Skin of body (tissue), 2 donors: ENCODE data around the gene TBCE. TPM values are rescaled to one million over a fixed set of nuclear protein-coding genes. Genes with fewer than 3 reads are reported as not detected.

Experiments
- small RNA-seq: library from RNA; depleted of rRNA; stranded (forward); fragments of <200 nt; gene quantifications from one replicate; pipeline ENCODE3, GENCODE V24; 2014; ENCODE audit warnings: low replicate concordance
- total RNA-seq: library from RNA; depleted of rRNA; stranded (reverse); fragments of >200 nt; gene quantifications from one replicate; pipeline ENCODE4 v1.2.3, GENCODE V29; 2014

The TBCE gene
- total RNA-seq, 1 donor from 2014 or later: 25.8 TPM

Small RNA genes lying within 50 kb of the gene (small RNA-seq; reads per million reads assigned to genes)
- gene AL391994.1 (not detected), gene RPS21P1 (not detected)

Other genes starting within 250 kb of the TBCE start
- gene TOMM20, start 238.6 kb upstream of the TBCE start, total RNA-seq: 77.9 TPM
- 47.2 TPM for gene RBM34, start 206.2 kb upstream of the TBCE start, total RNA-seq
- 62.9 TPM for gene ARID4B, start 39.2 kb upstream of the TBCE start, total RNA-seq
- gene GGPS1, start 38.9 kb upstream of the TBCE start, total RNA-seq: 17.4 TPM
- 40.3 TPM for gene B3GALNT2, start 137.0 kb downstream of the TBCE start, total RNA-seq